GM18867 (cell line): ENCODE measurements around the gene NIPAL3.
"Not testable (repeated sequence)": the region's sequence is repeated elsewhere in the genome, so short reads cannot be mapped to it uniquely, and the experiment has no call there.

Experiments used
- ATAC-seq: cut with Tn5 transposase; IDR thresholded peaks from one replicate; pipeline ENCODE4 v1.9.1; 2021; ENCODE audit warnings: mild to moderate bottlenecking, moderate library complexity; ENCODE audit not compliant: unreplicated experiment

NIPAL3 gene

DNA sequence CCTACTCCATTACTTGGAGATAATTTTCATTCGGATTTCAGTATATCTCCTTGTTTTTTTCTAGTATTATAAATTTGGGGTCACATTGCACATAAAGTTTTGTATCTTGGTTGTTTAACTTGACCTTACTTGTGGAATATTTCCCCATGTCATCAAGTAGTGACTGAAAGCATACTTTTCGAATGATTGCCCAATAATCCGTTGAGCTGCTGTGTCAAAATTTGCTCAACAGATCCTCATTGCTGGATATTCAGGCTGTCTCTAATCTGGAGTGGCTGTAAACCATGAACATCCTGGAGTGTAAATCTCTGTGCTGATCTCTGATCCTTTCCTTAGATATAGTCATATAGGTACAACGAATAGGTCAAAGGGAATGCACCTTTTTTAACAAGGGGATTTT is 4.9 kb downstream of the NIPAL3 start:
- no peak for ATAC-seq

DNA sequence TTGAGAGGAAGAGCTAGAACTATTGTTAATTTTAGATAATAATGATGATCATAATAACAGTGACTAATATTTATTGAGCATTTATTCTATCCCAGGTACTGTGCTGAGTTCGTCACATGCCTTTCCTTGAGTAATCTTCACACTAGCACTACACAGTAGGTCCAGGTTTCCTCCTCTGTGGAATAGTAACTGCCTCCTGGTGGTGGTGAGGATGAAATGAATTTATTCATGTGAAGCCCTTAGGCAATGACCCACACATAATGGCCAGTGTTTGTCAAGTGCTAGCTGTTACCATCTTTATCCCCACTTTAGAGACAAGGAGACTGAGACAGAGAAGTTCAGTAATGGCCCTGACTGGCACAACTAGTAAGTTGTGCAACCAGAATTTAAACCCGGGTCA is 5.9 kb downstream of the NIPAL3 start:
- no peak for ATAC-seq

DNA sequence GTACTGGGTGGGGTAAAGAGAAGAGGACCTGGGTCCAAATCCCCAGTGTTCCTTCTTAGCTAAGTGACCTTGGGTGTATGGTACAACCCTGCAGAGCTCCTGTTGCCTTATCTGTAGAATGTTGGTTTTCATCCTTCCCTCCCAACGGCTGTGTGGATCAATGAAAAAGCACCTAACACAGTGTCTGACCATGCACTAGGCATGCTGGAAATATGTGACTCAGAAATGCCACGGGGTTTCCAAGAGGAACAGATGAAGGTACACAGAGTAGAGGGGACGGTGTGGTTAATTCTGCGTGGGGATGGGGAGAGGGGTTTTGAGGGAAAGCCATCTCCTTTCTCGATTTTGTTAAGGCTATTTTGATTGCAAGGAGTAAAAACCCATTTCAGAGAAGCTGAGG is 8.6 kb downstream of the NIPAL3 start:
- no peak for ATAC-seq

DNA sequence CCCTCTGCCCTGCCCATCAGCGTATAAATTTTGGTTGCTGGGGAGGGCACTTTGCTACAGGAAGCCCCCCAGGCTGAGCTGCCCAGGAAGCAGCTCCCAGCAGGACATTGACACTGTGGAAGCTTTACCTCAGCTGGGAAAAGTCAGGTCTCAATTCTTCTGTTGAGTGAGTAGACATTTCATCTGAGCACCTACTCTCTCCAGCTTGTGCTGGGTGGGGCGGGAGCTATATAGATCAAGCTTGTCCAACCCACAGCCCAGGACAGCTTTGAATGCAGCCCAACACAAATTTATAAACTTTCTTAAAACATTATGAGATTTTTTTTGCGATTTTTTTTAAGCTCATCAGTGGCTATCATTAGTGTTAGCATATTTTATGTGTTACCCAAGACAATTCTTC is 9.4 kb downstream of the NIPAL3 start:
- no peak for ATAC-seq

DNA sequence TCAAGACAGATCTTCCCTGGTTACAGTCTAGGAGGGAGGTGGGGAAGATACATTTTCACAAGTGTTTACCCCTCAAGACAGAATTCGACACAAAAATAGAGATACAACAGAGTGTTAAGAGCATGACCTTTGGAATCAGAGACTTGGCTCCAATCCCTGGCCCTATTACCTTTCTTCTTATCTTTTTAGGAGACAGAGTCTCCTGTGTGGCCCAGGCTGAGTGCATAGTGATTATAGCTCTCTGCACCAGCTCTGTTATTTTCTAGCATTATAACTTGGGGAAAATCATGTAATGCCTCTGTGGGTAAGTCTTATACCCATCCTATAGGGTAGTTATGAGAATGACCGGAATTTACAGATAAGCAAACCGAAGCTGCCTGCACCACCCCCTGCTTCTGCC is 9.8 kb downstream of the NIPAL3 start:
- no peak for ATAC-seq

DNA sequence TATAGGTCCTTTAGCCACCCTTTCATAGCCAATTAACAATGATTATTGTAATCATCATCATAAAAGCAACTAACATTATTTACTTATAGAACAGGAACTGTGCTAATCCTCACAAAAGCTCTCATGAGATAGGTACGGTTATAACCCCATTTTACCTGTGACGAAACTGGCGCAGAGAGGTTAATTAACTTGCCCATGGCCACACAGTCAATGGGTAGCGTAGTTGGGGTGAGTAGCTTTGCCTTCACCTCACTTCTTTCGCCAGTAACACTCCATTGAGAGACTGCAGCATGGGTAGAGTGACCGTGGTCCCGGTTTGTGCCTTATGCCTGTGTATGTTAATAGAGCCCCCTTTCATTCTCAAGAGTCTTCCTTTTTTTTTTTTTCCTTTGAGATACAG is 10.3 kb downstream of the NIPAL3 start:
- no peak for ATAC-seq

DNA sequence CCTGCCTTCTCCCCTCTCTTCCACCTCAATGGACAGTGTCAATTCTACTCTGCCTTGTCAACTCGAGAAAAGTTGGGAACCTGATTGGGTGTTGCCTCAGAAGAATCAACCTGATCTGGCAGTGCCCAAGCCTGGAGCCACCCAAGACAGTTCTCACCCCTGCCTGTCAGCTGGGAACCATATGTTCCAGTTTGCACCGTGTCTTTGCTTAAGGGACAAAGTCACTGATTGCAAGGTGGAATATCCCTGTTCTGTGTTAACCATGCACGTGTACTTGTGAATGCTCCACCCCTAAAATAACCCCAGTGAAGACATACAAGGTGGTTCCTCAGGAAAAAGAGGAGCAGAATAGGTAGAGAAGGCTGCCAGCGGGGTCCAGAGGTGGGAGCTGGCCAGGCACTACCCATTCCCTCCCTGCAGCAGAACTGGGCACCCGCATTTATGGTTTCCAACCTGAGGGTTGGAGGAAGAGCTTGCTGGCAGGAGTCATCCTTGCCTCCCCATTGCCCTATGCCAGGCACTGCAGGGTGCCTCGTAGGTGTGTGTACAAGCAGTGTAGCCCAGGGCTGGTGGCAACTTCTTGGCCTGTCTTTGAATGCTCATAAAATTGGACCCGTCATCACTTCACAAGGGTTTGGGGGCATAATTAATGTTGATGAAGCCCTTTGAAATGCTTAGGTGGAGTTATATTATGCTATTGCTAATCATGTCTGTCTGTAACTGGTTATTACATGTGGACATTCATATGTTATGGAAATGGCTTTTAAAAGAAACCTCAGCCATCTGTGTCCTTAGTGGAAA is 11.3 kb downstream of the NIPAL3 start:
- no peak for ATAC-seq

DNA sequence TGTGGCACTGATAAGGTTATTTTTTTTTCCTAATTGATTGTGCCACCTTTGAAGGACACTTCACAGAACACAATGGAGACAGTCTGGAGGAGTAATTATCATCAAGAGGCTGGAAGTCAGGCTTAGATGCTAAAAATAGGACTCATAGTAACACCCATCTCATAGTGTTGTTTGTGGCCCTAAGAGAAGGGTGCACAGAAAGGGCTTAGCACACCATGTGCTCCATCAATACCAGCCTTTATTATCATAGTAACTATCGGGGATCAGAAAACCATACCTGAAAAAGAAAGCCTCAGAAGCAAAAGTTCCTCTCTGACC is 11.9 kb downstream of the NIPAL3 start:
- ATAC-seq: no peak

DNA sequence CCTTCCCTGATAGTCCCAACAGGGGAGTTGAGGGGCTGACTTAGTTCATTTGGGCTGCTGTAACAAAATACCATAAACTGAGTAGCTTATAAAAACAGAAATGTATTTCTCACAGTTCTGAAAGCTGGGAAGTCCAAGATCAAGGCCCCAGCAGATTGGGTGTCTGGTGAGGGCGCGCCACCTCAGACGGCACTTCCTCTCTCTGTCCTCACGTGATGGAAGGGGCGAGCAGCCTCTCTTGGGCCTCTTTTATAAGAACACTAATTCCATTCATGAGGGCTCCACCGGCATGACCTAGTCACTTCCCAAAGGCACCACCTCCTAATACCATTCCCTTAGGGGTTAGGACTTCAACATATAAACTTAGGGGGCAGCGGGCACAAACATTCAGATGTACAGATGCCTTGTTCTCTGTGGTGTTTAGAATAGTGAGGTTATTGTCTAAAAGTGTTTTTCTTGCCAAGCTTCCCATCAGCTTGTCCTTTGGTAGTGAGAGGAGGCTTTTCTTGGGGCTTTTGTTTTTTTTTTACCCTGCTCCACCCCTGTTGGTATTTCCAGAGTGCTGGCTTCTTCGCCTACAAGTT is 20.3 kb downstream of the NIPAL3 start:
- ATAC-seq: no peak

DNA sequence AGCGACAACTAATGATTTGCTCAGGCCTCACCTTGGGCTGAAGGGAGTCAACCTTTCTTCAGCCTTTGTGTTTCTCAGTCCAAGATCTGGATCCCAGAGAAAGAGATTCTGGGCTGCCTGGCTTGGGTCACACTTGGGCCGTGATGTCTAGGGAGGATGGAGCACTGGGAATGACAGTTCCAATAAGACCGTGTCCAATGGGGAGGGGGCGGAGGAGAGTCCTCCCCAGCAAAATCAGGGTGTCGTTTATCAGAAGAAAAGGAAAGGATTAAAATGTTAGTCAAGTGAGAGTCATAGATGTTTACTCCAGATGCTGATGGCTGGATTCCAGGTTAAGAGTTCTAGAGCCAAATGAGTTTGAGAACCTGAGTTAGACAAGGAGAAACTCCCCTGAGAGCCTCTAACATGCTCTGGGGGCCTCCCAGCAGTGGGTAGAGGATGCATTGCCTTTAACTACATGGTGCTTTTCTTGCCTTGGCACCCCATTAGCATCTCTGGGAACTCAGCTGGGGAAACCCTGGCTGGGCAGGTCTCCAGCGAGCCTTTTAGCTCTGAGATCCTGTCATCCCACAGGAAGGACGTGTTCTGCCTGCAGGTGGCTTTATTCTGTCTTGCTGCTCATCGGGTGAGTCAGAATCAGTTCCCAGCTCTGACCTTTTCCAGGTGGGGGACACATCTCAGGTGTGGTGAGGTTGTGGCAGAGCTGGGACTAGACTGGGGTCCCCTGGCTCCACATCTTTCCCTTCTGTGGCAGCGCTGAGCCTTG is 22.2 kb downstream of the NIPAL3 start:
- no peak for ATAC-seq

DNA sequence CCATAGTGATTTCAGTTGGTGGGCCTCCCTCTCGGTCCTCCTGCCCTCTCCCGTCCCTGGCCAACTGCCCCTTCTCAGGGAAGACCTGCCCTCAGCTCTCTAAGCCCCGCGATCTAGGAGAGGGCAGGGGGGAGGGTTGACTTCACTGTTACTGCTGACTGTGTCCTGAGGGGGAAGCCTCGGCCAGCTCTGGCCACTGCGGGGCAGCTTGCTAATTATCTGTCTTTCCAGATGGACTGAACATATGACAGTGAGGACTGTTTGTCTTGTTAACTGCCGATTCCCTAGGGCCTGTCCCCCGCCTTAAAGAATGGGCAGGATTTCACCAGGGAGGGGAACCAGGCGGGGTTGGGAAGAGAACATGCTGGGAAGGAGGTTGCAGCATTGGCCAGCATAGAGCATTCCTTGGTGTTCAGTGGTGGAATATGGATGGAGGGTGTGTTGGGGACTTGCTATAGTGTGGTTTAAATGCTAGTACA is 22.9 kb downstream of the NIPAL3 start:
- no peak for ATAC-seq

DNA sequence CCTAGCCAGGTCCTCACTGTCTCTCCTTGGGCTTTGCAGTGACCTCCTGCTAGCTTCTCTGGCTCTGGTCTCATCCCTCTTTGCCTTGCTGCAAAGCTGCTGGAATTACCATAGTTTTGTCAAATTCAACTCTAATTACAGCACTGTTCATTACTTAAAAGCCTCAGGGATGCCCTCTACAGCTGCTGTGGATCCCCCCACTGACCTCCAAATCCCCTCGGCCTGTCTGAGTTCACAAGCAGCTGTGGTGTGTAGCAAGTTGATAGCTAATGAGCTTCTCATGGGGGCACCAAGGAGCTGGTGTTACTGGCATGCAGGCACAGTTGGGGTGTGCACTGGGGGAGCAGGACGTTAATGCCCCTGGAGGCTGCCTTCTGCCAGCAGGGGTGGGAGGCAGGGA is 24.8 kb downstream of the NIPAL3 start:
- ATAC-seq: no peak

DNA sequence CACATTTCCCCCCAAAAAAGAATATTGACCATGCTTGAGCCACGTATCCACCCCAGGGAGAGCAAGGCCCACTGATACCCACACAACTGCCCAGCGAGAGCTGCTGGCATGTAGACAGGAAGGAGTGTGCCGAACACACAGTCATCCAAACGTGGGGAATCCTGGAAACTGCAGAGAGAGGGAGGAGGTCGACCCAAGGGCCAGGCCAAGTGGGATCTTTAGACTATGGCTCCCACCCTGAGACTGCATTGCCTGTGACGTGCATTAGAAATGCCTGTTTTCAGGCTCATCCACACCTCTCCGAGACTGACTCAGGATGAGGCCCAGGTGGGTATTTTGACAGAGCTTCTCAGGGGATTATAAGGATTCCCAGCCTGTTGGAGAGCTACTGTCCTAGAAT is 25.9 kb downstream of the NIPAL3 start:
- ATAC-seq: no peak

DNA sequence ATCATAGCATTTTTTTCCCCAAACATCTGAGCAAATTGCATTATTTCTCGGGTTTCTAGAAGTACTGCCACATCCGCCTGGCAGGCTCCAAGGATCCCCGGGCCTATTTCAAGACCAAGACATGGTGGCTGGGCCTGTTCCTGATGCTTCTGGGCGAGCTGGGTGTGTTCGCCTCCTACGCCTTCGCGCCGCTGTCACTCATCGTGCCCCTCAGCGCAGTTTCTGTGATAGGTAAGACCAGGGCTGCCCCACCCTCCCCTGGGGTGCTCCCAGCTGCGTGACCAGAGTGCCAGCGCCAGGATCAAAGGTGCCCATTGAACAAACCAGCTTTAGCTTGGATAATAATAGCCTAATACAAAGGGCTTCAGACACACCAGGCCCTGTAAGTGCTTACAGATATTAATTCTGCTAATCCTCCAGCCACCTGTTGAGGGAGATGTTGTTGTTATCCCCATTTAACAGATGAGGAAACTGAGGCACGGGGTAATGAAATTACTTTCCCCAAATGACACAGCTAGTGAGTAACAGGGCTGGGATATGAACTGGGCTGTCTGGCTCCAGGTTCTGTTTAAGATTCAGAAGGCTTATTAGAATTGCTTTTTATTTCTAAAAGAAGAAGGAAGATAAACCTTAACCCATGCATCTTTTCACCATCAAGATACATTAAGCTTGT is 26.5 kb downstream of the NIPAL3 start:
- no peak for ATAC-seq

DNA sequence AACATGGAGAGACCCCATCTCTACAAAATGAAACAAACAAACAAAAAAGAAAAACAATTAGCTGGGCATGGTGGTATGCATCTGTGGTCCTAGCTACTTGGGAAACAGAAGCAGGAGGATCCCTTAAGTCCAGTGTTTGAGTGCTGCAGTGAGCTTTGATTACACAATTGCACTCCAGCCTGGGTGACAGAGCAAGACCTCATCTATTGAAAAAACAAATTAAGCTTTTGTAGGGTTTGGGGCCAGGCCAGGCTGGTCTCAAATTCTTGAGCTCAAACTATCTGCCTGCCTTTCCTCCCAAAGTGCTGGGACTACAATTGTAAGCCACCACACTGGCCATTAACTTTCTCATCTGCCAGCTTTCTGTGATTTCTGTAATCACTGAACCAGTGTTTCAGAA is 27.2 kb downstream of the NIPAL3 start:
- no peak for ATAC-seq

DNA sequence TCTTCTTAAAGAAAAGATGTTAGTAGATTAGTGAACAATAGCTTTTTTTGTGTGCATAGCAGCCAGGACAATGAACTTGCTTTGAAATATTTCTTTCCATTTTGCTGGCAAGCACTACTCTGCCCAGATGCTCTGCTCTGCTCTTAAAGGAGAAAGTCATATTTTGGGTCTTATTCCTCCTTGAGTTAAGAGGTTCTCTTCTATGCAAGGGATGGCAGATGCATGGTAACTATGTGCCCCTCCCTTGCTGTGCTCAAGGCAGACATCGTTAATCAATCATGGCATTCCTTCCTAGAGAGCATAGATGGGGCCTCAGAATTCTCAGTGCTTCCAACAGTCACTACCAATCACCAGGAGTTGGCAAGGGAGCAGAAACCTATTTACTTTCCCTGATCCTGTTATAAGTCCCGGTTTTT is 27.6 kb downstream of the NIPAL3 start:
- no peak for ATAC-seq

DNA sequence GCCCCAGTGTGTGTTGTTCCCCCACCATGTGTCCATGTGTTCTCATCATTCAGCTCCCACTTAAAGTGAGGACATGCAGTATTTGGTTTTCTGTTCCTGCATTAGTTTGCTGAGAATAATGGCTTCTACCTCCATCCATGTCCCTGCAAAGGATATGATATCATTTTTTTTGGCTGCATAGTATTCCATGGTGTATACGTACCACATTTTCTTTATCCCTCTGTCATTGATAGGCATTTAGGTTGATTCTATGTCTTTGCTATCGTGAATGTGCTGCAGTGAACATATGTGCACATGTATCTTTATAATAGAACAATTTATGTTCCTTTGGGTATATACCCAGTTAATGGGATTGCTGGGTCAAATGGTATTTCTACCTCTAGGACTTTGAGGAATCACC is 30.8 kb downstream of the NIPAL3 start:
- not testable (repeated sequence) for ATAC-seq

DNA sequence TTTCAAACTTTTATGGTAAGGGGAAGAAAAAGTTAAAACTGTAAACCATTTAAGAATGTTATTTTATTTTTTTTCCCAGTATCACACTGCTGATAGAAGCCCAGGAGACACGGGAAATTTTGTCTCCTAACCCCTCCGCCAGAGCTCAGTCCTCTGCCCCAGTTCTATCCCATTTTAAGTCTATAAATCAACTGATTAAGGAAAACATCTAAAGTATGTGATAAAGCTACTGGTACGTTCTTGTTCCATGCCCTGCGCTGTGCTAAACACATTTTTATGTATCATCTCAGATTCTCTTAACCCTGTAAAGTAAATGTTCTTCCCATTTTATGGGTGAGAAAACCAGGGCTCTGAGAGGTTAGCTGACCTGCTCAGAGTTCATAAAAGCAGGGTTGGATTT is 34.7 kb downstream of the NIPAL3 start:
- ATAC-seq: no peak

DNA sequence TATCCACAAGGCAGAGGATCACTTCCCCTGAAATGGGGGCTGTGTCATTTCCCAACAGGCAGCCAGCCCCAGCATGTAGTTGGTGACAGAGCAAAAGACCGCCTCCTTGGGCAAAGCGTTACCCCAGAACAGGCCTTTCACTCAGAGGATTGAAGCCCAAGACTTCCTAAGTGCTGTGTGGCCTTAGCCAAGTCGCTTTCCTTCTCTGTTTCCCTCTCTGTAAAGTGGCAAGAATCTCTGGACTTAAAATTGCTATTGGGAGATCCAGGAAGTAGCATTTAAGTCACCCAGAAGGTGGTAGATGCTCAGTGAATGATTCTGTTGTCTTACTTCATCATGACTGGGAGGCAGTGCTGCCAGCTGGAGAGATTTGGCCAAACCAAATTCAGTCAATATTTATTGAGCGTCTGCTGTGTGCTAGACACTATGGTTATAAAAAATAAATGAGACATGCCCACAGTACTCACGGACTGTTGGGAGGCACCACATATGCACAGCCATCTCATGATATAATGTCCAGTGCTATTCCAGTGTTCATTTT is 35.3 kb downstream of the NIPAL3 start:
- no peak for ATAC-seq

DNA sequence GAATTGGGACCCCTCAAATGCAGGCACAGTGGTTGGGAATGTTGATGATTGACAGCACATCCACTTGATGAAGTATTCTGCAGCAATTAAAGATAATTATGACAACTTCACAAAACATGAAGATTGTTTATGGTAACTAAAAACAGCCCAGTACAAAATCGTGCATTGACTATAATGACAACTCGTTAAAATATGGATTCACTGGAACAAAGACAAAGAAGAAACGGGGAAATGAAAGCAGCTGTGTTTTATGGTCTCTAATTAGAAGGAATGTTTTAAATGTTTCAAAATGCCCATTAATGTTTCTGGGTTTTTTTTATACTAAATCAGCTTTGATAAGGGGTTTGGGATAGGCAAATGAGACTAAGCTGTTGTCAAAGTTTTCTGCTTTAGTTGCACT is 36.1 kb downstream of the NIPAL3 start:
- no peak for ATAC-seq

DNA sequence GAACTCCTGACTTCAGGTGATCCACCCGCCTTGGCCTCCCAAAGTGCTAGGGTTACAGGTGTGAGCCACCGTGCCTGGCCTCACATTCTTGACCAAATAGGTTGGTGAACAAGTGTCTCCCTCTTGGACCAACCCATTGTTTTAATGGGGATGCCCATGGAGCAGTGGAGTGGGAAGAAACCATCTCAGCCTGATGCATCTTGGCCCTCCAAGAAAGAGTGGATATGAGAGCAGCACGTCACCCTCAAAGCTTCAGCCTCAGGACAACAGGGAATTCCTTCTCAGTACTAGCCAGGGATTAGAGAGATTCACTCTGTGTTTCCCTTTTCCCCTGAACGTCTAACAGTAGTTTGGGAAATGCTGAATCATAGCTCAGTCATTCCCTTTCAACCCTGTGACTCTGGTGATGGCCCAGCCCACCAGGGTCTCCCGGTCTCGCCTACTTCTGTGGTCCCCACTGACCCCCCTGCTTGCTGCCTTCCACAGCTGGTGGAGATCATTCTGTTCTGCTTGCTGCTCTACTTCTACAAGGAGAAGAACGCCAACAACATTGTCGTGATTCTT is 37.4 kb downstream of the NIPAL3 start:
- ATAC-seq: no peak
